Measurements from ENCODE around the gene NXPH3. TPM values are rescaled to one million over a fixed set of nuclear protein-coding genes. Genes with fewer than 3 reads are reported as not detected.

NXPH3 gene
- 1.7 and 2.4 TPM in 2 replicates for total RNA-seq (2014; rRNA removed; shearing (Covaris generic))

DNA sequence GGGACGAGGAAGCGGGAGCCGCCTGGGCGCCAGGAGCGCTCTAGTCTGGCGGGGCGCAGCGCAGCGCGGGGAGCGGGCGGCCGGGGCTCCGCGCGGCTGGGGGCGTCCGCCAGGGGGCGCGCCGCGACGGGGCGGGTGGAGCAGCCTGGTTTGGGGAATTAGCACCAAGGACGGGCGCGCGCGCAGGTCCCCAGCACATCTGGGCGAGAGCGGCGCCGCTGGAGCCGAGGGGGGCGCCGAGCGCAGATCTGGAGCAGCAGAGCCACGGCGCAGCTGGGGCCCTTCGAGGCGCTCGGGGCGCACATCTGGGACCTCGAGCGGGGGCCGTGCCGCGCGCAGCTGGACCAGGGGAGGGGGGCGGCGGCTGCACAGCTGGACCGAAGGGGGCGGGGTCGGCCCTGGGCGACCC, at the start of gene NXPH3:
Gene NXPH3 (plus strand): TSS at position 193 of the 409 bp plus-strand sequence. CDS start 349 bp downstream, outside the sequence.
- peak; percentile 95 for DNase-seq

DNA sequence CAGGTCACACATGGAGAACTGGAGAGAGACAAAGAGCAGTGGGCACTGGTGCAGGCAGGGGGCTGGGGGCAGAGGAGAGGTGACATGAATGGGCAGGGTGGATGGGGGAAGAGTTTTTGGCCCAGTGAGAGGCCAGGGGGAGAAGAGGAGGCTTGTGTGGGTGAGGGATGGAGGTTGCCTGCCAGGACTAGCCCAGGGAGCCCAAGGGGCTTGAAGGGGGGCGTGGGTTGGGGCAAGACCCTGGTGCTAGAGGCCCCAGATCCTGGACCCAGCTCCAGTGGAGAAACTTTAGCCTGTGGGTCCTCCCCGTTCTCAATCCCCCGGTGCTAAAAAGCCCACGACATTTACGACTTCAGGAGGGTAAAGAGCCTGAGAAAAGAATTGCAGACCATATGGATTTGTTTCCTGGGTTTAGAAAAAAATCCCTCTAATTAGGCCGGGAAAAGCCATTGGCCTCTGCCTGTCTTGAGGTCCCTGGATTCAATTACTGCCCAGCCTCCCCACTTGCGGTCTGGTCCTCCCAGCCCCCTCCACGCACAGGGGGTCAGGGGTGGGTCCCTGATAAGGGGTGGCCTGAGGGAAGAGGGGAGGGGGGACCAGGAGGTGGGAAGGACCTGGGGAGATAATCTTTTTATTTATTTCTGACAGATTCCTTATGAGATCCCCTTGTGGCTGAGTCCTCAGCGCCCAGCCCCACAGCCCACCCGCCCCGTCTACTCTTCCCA, 47.6 kb upstream of the NXPH3 start:
- peak; percentile 47 for DNase-seq
- no peak overlapping the region for H3K4me3 ChIP-seq (ENCODE audit: insufficient read depth, low read depth, low read length)
- no peaks in the 10 kb centered on the region for H3K27me3 ChIP-seq (ENCODE audit: control insufficient read depth, insufficient read depth, low read length)
- no peaks in the 10 kb centered on the region for H3K36me3 ChIP-seq (replicated peaks; ENCODE audit: control insufficient read depth, insufficient read depth, low read length)

More for the DNA sequence above, at the start of gene NXPH3:
- peaks cover 32% of the 10 kb centered on the region for H3K27me3 ChIP-seq (ENCODE audit: control insufficient read depth, insufficient read depth, low read length)
- H3K4me3 ChIP-seq (ENCODE audit: insufficient read depth, low read depth, low read length), result peak within 1 kb of the TSS; percentile 96
- H3K36me3 ChIP-seq (replicated peaks; ENCODE audit: control insufficient read depth, insufficient read depth, low read length), result no peaks in the 10 kb centered on the region

DNA sequence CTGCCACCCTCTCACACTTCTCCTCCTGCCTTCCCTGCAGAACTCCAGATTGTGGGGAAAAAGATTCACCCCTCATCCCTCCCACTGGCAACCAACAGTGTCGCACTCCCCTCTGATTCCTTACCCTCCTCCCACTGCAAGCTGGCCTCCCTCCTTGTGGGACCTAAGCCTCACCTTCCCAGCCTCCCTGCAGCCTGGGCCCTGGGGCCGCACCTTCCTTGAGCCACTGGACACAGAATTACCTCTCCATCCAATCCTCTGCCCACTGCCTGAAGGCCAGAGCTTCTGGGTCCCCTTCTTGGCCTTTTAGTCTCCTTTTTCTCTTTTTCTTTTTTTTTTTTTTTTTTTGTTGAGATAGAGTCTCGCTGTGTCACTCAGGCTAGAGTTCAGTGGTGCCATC, 46.7 kb upstream of the NXPH3 start:
- DNase-seq, result no peak
- H3K36me3 ChIP-seq (replicated peaks; ENCODE audit: control insufficient read depth, insufficient read depth, low read length), result no peaks in the 10 kb centered on the region
- no peak overlapping the region for H3K4me3 ChIP-seq (ENCODE audit: insufficient read depth, low read depth, low read length)
- H3K27me3 ChIP-seq (ENCODE audit: control insufficient read depth, insufficient read depth, low read length), result no peaks in the 10 kb centered on the region

DNA sequence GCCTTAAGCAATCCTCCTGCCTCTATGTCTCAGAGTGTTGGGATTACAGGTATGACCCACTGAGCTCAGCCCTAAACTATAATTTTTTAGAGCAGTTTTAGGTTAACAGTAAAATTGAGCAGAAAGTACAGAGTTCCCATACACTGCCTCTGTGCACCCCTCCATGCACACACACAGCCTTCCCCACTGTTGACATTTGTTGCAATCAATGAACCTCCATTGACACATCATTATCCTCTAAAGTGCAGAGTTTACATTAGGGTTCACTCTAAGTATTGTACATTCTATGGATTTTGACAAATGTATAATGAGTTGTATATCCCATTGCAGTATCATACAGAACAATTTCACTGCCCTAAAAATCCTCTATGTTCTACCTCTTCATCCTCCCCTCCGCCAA, 45.6 kb upstream of the NXPH3 start:
- no peaks in the 10 kb centered on the region for H3K27me3 ChIP-seq (ENCODE audit: control insufficient read depth, insufficient read depth, low read length)
- H3K36me3 ChIP-seq (replicated peaks; ENCODE audit: control insufficient read depth, insufficient read depth, low read length), result no peaks in the 10 kb centered on the region
- DNase-seq, result no peak
- no peak overlapping the region for H3K4me3 ChIP-seq (ENCODE audit: insufficient read depth, low read depth, low read length)

DNA sequence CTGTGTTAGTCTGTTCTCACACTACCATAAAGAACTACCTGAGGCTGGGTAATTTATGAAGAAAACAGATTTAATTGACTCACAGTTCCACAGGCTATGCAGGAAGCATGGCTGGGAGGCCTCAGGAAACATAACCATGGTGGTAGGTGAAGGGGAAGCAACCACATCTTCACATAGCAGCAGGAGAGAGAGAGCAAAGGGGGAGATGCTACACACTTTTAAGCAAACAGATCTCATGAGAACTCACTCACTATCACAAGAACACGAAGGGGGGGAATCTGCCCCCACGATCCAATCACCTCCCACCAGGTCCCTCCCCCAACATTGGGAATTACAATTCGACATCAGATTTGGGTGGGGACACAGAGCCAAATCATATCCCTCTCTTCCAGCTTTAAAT, 31.8 kb upstream of the NXPH3 start:
- H3K27me3 ChIP-seq (ENCODE audit: control insufficient read depth, insufficient read depth, low read length), result no peaks in the 10 kb centered on the region
- DNase-seq, result no peak
- no peaks in the 10 kb centered on the region for H3K36me3 ChIP-seq (replicated peaks; ENCODE audit: control insufficient read depth, insufficient read depth, low read length)
- H3K4me3 ChIP-seq (ENCODE audit: insufficient read depth, low read depth, low read length), result no peak overlapping the region

DNA sequence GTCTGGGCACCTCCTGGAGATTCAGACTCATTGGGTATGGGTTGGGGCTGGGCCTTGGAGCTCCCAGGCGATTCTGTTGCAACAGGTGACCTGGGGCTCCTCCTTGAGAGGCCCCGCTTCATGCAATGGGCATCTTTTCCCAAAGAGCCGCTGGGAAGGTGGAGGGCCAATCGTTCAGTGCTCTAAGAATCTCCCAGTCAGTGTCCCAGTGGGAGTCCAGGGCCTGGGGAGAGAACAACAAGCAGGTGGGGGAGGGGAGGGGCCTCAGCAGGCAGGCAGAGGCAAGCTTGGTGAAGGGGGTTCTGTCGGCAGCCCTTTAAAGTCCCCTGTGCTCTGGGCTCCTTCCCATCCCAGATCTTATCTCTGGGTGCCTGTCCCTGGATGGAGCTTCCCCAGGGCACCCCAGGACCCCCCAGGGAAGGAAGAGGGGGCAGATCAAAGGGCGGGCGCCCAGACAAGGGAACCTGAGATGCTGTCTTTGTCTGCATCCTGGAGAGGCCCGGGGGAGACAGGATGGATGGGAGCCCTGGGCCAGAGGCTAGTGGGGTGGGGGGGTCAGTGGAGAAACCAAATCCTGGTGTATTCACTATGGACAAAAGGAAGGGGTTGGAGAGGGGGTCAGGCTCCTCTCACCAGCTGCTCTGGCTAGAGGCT, 30.5 kb upstream of the NXPH3 start:
- H3K36me3 ChIP-seq (replicated peaks; ENCODE audit: control insufficient read depth, insufficient read depth, low read length), result no peaks in the 10 kb centered on the region
- no peak overlapping the region for H3K4me3 ChIP-seq (ENCODE audit: insufficient read depth, low read depth, low read length)
- DNase-seq, result peak; percentile 52
- no peaks in the 10 kb centered on the region for H3K27me3 ChIP-seq (ENCODE audit: control insufficient read depth, insufficient read depth, low read length)

DNA sequence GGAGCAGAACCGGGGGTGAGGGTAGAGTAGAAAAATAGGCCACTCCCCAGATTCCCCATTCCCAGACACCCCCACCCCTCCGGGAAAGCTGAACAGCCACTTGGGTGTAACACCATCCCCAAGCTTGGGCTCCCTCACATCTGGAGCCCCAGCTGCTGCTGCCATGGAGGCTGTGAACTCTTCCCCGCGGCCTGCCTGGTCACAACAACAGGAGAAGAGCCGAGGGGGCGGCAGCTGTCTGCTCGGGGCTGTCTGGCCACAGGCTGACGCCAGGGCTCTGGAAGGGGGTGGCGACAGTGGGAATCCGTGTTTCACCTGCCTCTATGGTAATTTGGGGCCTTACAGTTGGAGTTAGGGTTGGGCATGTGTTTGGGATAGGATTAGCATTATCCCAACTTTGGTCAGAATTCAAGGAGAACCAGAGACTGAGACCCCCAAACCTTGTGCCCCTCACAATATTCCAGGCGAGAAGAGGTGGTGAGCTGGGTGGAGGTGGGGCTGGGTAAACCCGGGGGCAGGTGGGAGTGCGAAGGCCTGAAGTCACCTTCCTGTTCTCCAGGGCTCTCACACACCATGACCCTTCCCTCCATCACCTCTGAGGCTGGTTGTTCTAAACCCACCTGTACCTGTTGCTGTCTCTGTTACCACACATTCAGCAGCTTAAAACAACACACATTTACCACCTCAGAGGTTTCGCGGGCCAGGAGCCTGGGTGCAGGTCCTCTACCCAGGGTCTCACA, 29.7 kb upstream of the NXPH3 start:
- H3K27me3 ChIP-seq (ENCODE audit: control insufficient read depth, insufficient read depth, low read length), result no peaks in the 10 kb centered on the region
- H3K36me3 ChIP-seq (replicated peaks; ENCODE audit: control insufficient read depth, insufficient read depth, low read length), result no peaks in the 10 kb centered on the region
- peak; percentile 63 for DNase-seq
- H3K4me3 ChIP-seq (ENCODE audit: insufficient read depth, low read depth, low read length), result no peak overlapping the region

DNA sequence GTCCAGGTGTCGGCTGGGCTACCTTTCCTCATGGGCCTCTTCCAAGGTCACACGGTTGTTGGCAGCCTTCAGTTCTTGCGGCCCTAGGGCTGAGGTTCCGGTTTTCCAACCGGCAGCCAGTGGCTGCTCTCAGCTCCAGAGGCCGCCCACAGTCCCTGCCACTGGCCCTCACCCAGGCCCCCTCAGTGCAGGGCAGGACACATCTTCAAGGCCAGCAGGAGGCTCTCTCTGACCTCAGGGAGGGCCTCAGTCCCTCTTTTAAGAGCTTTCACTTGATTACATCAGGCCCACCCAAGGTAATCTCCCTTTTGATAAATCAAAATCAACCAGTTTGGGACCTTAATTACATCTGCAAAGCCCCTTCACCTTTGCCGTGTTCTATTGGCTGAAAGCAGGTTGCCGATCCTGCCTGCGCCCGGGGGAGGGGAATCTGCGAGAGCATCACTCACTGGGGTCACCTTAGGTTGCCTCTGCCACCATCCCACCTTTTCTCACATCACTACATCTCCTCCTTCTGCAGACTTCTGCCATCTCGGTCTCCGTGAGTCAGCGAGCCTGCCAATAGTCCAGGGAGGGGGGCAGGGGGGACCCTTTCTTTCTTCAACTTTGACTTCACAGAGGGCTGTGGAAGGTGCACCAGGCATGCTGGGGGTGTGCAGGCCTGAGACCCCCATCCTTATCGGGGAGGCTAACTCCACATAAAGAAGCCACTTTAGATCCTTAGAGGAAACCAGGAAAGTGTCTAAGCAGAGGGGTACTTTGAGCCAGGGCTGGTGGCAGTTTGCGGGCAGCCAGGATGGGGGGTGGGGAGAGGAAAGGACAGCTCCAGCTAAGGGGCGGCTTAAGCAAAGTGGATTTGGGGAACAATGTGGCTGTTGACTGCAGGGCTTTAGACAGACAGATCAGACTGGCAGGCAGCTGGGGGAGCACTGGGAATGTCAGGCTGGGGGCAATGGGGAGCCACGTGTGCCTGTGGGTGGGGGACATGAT, 28.8 kb upstream of the NXPH3 start:
- H3K36me3 ChIP-seq (replicated peaks; ENCODE audit: control insufficient read depth, insufficient read depth, low read length), result no peaks in the 10 kb centered on the region
- H3K4me3 ChIP-seq (ENCODE audit: insufficient read depth, low read depth, low read length), result no peak overlapping the region
- DNase-seq, result peak; percentile 58
- no peaks in the 10 kb centered on the region for H3K27me3 ChIP-seq (ENCODE audit: control insufficient read depth, insufficient read depth, low read length)

DNA sequence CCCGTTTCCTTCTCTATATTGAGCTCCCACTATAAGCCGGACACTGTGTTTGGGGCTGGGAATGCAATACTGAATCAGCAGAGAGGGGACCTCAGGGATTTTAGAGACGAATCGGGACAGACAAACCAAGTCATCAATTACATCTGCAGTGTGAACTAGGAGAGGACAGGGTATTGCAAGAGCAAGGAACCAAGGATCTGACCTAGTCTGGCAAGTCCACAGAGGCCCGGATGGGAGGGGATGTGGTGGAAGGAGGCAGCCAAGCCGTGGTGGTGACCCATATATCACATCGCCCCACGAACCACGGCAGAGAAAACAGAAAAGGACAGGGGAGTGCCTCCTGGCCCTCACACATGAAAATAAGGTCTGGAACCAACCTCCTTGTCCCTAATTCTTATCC, 28.1 kb upstream of the NXPH3 start:
- DNase-seq, result peak; percentile 39
- Histone ChIP-seq H3K4me3 (ENCODE audit: insufficient read depth, low read depth, low read length) (no peak overlapping the region), H3K27me3 (ENCODE audit: control insufficient read depth, insufficient read depth, low read length) (no peaks in the 10 kb centered on the region), H3K36me3 (replicated peaks; ENCODE audit: control insufficient read depth, insufficient read depth, low read length) (no peaks in the 10 kb centered on the region)

DNA sequence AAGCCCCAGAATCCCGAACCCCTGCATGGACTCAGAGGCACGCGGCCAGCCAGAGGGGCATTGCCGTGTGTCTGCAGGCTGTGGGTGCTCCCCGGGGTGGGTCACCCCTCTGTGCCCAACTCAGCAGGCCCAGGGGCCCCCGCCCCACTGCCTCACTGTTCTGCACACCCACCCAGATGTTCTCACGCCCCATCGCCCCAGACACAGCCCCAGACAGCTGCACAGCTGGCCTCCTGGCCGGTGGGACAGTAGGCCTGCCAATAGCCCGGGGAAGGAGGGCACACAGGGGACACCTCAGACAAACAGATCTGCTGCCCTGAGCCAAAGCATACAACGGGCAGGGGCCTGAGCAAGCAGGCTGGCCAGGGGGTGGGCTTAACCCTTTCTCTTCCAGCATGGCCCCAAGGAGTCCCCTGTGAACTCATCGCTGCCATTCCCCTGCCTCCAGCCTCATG, 27.6 kb upstream of the NXPH3 start:
- H3K36me3 ChIP-seq (replicated peaks; ENCODE audit: control insufficient read depth, insufficient read depth, low read length), result no peaks in the 10 kb centered on the region
- no peak overlapping the region for H3K4me3 ChIP-seq (ENCODE audit: insufficient read depth, low read depth, low read length)
- peak; percentile 66 for DNase-seq
- H3K27me3 ChIP-seq (ENCODE audit: control insufficient read depth, insufficient read depth, low read length), result no peaks in the 10 kb centered on the region

DNA sequence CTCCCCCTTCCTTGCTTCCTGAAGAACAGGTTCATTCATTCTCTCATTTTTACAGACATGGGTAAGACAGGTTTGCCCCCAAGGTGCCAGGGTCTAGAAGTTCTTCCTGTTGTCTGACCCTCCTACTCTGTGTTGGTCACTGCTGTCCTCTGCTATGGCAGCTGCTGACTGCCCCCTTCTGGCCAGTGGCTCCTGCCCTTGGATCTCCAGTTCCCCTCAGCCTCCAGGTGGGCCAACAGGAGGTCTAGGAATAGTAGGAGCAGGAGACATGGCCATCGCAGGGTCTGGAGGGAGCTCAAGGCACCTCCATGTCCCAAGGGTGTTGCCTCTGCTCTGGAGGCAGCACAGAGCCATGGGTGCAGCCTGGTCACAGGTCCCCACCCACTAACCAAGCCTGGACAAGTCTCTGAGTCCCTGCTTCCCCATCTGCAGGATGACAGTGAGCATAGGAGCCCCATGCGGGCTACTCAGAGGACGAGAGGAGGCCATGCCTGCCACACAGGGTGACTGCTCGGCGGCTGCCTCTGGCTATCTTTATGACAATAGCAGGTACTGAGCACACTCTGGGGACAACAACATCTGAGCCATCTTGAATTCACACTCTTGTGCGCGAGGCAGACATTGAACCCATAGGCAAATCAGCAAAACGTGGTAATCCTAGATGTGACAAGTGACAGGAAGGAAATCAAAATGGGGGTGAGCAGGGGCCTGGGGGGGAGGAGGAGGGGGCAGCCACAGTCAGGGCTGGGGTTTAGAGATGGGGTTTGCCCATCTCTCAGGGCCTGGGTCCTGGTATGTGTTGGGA, 27.0 kb upstream of the NXPH3 start:
- no peaks in the 10 kb centered on the region for H3K27me3 ChIP-seq (ENCODE audit: control insufficient read depth, insufficient read depth, low read length)
- no peaks in the 10 kb centered on the region for H3K36me3 ChIP-seq (replicated peaks; ENCODE audit: control insufficient read depth, insufficient read depth, low read length)
- H3K4me3 ChIP-seq (ENCODE audit: insufficient read depth, low read depth, low read length), result no peak overlapping the region
- DNase-seq, result peak; percentile 87

DNA sequence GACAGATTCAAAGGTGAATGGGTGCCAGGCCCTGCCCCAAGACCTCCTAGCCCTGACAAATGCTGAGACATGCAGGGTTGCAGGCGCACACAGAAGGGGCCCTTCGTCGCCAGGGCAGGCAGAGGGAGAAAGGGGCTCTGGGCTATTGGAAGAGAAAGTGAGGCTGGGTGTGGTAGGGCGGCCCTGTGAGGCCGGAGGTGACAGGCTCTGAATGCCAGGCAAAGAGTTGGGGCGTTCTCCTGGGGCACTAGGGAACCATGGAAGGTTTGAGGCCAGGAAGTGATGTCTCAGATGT, 26.4 kb upstream of the NXPH3 start:
- Histone ChIP-seq H3K27me3 (ENCODE audit: control insufficient read depth, insufficient read depth, low read length) (no peaks in the 10 kb centered on the region), H3K36me3 (replicated peaks; ENCODE audit: control insufficient read depth, insufficient read depth, low read length) (no peaks in the 10 kb centered on the region), H3K4me3 (ENCODE audit: insufficient read depth, low read depth, low read length) (no peak overlapping the region)
- DNase-seq, result peak; percentile 28
